ENCODE data around the gene CSTB.
A peak's percentile ranks its signal among the peaks of the same experiment; 100 is the strongest.

CSTB gene

GRCh38 chr21:43745772-43746517 lies 30.2 kb downstream of the CSTB start:
- no peak for DNase-seq

DNA sequence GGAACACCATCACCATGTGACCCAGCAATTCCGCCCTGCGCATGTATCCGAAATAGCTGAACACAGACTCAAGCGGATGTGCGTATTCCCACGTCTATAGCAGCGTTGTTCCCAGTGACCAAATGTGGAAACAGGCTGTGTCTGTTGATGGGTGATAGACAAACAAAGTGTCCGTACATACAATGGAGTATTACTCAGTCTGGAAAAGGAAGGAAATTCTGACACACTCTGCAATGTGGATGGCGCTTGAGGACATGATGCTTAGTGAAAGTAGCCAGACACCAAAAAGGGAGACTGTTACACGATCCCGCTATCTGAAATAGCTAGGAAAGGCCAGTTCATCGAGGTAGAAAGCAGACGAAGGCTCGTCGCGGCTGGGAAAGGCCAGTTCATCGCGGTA lies 31.4 kb downstream of the CSTB start:
- DNase-seq: no peak

- DNase-seq: no peak
These were observed 32.2 kb downstream of the CSTB start for GRCh38 chr21:43743947-43744346.

- peak; percentile 22 for DNase-seq
These were observed 34.5 kb downstream of the CSTB start for GRCh38 chr21:43741423-43742096.

- peak; percentile 90 for DNase-seq
These were observed 35.5 kb downstream of the CSTB start for GRCh38 chr21:43740497-43741156.

DNA sequence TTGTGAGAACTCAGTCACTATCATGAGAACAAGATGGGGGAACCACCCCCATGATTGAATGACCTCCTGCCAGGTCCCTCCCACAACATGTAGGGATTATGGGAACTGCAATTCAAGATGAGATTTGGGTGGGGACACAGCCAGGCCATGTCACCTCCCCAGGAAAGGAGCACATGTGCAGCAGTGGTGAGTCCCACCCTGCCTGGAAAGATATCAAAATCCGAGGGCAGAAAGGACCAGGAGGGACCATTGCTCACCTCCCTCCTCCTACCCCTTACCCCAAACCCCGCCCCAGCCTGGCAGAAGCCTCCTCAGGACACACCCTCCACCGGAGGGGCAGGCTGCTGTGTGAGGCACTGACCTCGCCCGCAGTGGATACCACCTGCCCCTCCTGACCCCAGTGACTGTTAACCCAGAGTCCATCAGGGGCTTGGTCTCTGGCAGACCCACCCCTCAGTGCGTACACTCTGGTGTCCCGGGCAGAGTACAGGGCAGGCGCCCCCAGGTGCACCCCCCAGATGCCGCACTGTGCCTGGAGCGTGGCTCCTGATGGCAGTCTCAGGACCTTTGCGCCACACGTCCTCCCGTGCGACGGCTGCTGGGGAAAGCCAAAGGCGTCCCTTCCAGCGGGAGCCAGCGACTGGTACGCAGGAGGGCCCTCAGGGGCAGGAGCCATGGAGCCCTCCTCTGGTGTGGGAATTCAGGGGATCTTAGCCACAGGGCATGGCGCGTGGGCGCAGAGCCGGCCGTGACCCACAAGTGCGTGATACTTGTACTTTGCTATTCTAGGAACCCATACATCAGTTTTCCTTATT lies 36.3 kb downstream of the CSTB start:
- DNase-seq: peak; percentile 28

DNA sequence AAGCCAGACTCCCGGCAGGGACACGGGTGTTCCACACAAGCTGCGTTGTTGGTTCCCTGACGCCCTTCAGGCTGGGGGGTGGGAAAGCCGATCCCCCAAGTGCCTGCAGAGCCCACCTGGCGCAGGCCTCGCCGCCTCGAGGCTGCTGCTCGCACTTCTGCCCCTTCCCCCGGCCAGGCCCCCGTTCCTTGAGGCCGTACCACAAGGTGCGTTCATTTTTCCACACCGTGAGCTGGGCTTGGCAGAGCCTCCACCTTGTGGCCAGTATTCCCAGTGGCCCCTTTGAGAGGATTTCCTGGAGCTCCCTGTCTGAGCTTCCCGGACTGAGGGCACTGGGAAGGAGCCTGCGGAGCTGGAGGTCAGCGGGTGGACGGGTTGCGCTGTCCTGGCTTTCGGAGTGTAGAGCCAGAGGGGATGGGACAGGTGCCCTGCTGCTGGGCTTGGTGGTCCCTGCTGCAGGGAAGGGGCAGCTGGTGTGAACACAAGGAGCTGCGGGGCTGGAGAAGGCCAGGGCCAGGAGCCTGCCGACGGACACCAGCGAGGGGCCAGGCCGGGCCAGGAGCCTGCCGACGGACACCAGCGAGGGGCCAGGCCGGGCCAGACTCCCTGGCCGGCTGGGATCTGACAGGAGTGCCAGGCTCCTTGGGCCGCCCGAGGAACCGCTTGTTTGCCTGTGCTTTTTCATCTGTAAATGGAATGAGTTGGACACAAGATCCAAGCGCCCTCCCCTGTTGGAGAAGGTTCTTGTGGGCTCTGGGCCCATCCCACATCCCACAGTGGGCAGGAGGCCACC lies 38.8 kb downstream of the CSTB start:
- no peak for DNase-seq

DNA sequence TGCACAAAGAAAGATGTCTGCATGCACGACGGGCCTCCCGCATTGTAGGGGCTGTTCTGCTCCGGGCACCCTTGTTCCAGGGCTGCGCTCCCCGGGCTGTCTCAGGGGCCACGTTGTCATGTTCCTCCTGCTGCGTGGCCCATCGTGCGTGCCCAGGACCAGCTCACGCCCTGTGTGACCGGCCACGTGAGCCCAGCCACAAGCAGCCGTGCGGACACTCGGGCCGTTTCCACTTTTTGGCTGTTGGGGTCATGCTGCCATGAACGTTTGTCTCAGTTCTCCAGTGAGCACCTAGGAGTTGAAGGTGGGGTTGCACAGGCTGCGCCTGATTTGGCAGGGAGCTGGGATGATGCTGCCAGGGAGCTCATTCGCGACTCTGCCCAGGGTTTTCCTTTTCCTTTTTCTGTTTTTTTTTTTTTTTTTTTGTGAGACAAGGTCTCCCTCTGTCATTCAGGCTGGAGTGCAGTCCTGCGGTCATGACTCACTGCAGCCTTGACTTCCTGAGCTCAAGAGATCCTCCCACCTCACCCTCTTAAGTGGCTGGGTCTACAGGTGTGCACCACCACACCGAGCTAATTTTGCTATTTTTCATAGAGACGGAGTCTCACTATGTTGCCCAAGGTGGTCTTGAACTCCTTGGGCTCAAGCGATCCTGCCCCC lies 39.8 kb downstream of the CSTB start:
- peak; percentile 41 for DNase-seq

DNA sequence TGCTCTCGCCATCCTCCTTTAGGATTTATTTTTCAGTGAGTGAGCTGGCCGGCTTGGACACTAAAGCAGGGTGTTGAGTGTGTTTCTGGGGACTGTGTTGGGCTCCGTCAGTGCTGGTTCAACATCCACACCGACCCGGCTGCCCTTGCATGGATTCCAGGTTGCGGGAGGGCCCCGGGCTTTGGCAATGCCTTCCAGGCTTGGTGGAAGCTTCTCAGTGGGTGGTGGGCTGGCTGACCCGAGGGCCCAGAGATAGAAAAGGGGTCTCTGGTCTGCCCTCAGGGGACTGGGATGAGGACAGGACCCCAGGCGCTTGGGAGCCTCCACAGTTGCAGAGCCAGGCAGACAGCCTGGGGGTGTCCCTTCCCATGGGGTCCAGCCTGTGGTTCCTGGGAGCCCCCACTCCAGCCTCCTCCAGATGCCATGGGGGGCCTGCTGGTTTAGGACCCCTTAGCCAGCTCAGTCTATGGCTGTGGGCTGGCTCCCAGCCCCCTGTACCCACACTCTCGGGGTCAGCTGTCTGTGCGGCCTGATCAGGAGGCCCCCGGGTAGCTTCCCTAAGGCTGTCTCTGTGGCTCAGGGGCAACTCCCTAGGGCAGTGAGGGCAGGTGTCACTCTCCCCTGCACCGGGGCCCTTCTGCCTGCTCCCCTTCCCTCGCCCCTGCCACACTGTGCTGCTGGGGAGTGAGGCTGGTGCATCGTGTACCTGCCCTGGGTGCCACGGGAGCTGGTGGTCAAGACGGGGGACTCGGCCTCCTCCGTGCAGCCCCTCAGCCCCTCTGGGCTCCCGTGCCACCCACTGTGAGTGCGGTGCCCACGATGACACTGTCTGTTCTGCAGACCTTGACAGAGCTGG lies 40.6 kb downstream of the CSTB start:
- DNase-seq: no peak

DNA sequence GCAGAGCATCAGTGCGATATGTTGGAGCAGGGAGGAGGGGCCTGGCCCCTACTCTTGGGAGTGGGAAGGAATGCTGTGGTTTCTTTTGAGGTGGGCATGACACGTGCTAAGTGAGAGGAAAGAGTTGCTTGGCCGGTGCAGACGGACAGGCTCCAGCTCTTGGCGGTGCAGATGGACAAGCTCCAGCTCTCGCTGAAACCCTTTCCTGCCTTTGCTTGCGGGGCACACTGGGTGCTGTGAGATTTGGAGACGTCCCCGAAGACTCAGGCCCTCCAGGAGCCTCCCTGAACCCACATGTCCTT lies 41.2 kb downstream of the CSTB start:
- DNase-seq: no peak

GRCh38 chr21:43734131-43734927 lies 41.8 kb downstream of the CSTB start:
- DNase-seq: peak; percentile 75

GRCh38 chr21:43733529-43734071 lies 42.5 kb downstream of the CSTB start:
- DNase-seq: peak; percentile 32

DNA sequence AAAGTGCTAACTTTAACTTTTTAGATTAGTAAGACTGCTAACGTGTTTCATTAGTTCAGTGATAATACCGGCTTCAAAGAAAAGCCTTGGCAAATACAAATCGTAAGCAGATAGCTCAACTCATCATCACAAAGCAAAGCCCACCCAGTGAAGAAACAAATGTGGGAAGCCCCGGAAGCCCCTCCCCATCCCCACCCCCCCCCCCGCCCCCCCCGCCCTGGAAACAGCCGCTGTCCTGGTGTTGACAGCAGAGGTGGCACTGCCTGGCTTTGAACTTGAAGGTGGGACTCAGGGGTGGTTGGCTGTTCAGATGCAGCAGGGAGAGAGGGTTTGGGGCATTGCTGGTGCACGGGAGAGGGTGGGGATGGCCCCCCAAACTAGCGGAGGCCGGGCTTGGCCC lies 43.0 kb downstream of the CSTB start:
- DNase-seq: no peak

GRCh38 chr21:43731891-43732711 lies 44.0 kb downstream of the CSTB start:
- no peak for DNase-seq

GRCh38 chr21:43731476-43731875 lies 44.6 kb downstream of the CSTB start:
- DNase-seq: no peak

DNA sequence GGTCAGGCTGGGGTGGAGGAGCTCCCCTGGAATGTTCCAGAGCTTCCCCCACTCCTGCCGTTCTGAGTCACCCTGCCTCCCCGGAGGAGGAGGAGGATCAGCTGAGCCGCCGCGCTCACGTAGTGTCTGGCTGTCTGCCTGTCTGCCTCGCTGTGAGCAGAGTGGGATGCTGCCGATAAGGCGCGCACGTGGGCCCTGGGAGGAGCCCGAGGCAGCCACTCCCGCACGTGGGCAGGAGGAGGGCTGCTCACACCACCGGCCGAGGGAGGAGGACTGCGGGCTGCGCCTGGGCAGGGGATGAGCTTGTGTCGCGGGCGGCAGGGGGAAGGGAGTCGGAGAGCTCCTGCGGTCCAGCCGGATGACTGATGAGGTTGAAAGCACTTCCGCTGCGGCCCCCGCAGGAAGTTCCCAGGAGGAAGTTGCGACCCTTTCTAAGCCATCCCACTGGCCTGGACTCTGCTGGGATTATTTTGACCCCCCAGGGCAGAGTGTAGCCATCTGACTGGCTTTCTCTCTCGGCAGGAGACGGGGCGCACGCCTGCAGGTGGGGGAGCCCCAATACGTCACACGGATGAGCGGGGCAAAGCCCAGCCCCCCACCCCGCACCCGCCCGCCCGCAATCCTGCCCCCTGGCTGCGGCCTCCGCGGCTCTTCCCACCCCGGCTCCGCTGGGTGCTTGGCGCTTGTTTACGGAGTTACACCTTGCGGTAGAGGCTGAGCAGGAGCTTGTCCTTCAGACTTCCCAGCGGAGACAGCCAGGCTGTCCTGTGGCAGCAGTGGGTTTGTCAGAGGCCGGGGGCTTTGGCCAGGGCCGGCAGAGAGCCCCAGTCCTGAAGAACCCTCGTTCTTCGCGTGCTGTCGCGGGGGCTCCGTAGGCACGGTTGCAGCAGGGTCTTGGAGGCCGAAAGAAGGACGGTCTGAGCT lies 47.4 kb downstream of the CSTB start:
- peak; percentile 94 for DNase-seq

GRCh38 chr21:43728154-43728466 lies 48.0 kb downstream of the CSTB start:
- peak; percentile 65 for DNase-seq
